Neural cell (in vitro differentiated cells): ENCODE measurements around the gene DPP10. TPM values are rescaled to one million over a fixed set of nuclear protein-coding genes. Genes with fewer than 3 reads are reported as not detected.

Experiments used
- H2AFZ ChIP-seq: fragments of 200-600, 300-800 bp; sonication (generic), shearing (Covaris generic); 2 replicates; pipeline ENCODE4 v1.6.0; 2014; ENCODE audit warnings: low read depth, mild to moderate bottlenecking, antibody characterized with exemption, low read length, moderate library complexity
- H3F3A ChIP-seq: fragments of 200-600 bp; shearing (Covaris generic); 2 replicates; pipeline ENCODE4 v1.6.1; 2016; ENCODE audit warnings: mild to moderate bottlenecking, moderate library complexity, mixed read lengths, antibody characterized with exemption, low read length; ENCODE audit not compliant: insufficient read depth, poor library complexity, severe bottlenecking
- H3K27ac ChIP-seq: fragments of 200-600, 300-800 bp; sonication (generic), shearing (Covaris generic); 2 replicates; pipeline ENCODE4 v1.5.1; 2014; ENCODE audit warnings: mild to moderate bottlenecking, low read length, moderate library complexity
- H3K27me3 ChIP-seq: fragments of 300-800, 200-600 bp; sonication (generic), shearing (Covaris generic); 2 replicates; pipeline ENCODE4 v1.6.0; 2014; ENCODE audit warnings: mild to moderate bottlenecking, low read depth, low read length, moderate library complexity; ENCODE audit not compliant: insufficient read depth
- H3K36me3 ChIP-seq: fragments of 300-800, 200-600 bp; sonication (generic), shearing (Covaris generic); 2 replicates; pipeline ENCODE4 v1.5.1; 2014; ENCODE audit warnings: mild to moderate bottlenecking, antibody characterized with exemption, low read length, moderate library complexity; ENCODE audit not compliant: insufficient read depth
- H3K4me2 ChIP-seq: fragments of 300-800, 200-600 bp; sonication (generic), shearing (Covaris generic); 2 replicates; pipeline ENCODE4 v1.6.0; 2014; ENCODE audit warnings: mild to moderate bottlenecking, low read length
- H3K4me3 ChIP-seq: fragments of 300-800, 200-600 bp; sonication (generic), shearing (Covaris generic); 2 replicates; pipeline ENCODE4 v1.5.1; 2014; ENCODE audit warnings: mild to moderate bottlenecking, low read length, moderate library complexity
- H3K79me2 ChIP-seq: fragments of 200-600 bp; shearing (Covaris generic); replicated peaks from 2 replicates; pipeline ENCODE4 v1.6.0; 2014; ENCODE audit warnings: mild to moderate bottlenecking, low read length, moderate library complexity; ENCODE audit not compliant: insufficient read depth
- H3K9ac ChIP-seq: fragments of 300-800, 200-600 bp; sonication (generic), shearing (Covaris generic); 2 replicates; pipeline ENCODE4 v1.6.1; 2016; ENCODE audit warnings: mild to moderate bottlenecking, low read length, mixed read lengths
- H3K9me2 ChIP-seq: fragments of 200-600 bp; shearing (Covaris generic); 2 replicates; pipeline ENCODE4 v1.6.1; 2016; ENCODE audit warnings: mild to moderate bottlenecking, low read length, mixed read lengths; ENCODE audit not compliant: insufficient read depth
- H3K9me3 ChIP-seq: fragments of 200-600, 300-800 bp; sonication (generic), shearing (Covaris generic); 2 replicates; pipeline ENCODE4 v1.6.1; 2016; ENCODE audit warnings: mild to moderate bottlenecking, mixed run types, low read length, moderate library complexity, mixed read lengths
- H4K20me1 ChIP-seq: fragments of 200-600 bp; shearing (Covaris generic); 2 replicates; pipeline ENCODE4 v1.6.1; 2016; ENCODE audit warnings: mild to moderate bottlenecking, mixed run types; ENCODE audit not compliant: insufficient read depth
- EP300 ChIP-seq: fragments of 450-650 bp; conservative IDR thresholded peaks from 2 replicates; pipeline ENCODE4 v1.6.1; 2014; ENCODE audit warnings: antibody characterized with exemption, mild to moderate bottlenecking, moderate library complexity; ENCODE audit not compliant: poor library complexity, severe bottlenecking
- EZH2 ChIP-seq: fragments of 200-600, 300-800 bp; shearing (Covaris generic), sonication (generic); IDR thresholded peaks from 2 replicates; pipeline ENCODE4 v1.6.1; 2014; ENCODE audit warnings: antibody characterized with exemption, low read length, borderline replicate concordance, mild to moderate bottlenecking; ENCODE audit not compliant: insufficient read depth, poor library complexity, severe bottlenecking
- MXI1 ChIP-seq: fragments of 450-650 bp; conservative IDR thresholded peaks from 2 replicates; pipeline ENCODE4 v1.6.1; 2014; ENCODE audit warnings: antibody characterized with exemption, mild to moderate bottlenecking; ENCODE audit not compliant: poor library complexity, severe bottlenecking
- POLR2AphosphoS5 ChIP-seq: IDR thresholded peaks from 2 replicates; pipeline ENCODE4 v1.6.1; 2012
- RAD21 ChIP-seq: fragments of 450-650 bp; conservative IDR thresholded peaks from 2 replicates; pipeline ENCODE4 v1.6.1; 2014; ENCODE audit warnings: antibody characterized with exemption, mild to moderate bottlenecking, moderate library complexity
- SMC3 ChIP-seq: fragments of 450-650 bp; conservative IDR thresholded peaks from 2 replicates; pipeline ENCODE4 v1.6.1; 2014; ENCODE audit warnings: antibody characterized with exemption, mild to moderate bottlenecking, moderate library complexity; ENCODE audit not compliant: poor library complexity
- TAF1 ChIP-seq: IDR thresholded peaks from 2 replicates; pipeline ENCODE4 v1.6.1; 2012; ENCODE audit warnings: low read depth
- polyA plus RNA-seq: library from polyadenylated mRNA; depleted of rRNA; stranded (reverse); fragments of >200 nt; gene quantifications from 2 replicates; pipeline ENCODE4 v1.2.3, GENCODE V29; 2014
- TF ChIP-seq, protein P1 (sequence below): IDR thresholded peaks from 2 replicates; pipeline ENCODE4 v1.6.1; 2012; ENCODE audit warnings: borderline replicate concordance
- TF ChIP-seq, protein P2 (sequence below): fragments of 450-650 bp; IDR thresholded peaks from 2 replicates; pipeline ENCODE4 v1.5.1; 2014; ENCODE audit warnings: antibody characterized with exemption, mild to moderate bottlenecking, moderate library complexity; ENCODE audit not compliant: poor library complexity, severe bottlenecking

Gene DPP10
- polyA plus RNA-seq, 1 donor from 2014 or later, result 13.9 TPM

DNA sequence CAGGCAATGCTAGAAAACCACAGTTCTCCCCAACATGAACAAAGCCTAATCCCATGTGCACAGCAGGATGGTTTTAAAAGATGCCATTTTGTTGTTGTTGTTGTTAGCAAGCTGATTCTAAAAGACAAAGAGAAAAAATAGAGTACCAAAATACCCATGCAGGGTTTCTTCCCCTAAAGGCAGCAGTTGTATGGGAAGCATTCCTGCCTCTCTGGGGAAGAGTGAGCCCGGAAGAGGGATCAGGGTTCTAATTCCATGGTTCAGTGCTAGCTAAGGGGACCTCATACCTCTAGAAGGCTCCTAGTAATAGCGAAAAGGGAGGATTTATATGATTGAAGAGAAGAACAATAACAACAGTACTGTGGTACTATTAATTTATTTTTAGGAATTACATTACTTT is 327.6 kb downstream of the DPP10 start:
- TF ChIP-seq, protein P1, sequence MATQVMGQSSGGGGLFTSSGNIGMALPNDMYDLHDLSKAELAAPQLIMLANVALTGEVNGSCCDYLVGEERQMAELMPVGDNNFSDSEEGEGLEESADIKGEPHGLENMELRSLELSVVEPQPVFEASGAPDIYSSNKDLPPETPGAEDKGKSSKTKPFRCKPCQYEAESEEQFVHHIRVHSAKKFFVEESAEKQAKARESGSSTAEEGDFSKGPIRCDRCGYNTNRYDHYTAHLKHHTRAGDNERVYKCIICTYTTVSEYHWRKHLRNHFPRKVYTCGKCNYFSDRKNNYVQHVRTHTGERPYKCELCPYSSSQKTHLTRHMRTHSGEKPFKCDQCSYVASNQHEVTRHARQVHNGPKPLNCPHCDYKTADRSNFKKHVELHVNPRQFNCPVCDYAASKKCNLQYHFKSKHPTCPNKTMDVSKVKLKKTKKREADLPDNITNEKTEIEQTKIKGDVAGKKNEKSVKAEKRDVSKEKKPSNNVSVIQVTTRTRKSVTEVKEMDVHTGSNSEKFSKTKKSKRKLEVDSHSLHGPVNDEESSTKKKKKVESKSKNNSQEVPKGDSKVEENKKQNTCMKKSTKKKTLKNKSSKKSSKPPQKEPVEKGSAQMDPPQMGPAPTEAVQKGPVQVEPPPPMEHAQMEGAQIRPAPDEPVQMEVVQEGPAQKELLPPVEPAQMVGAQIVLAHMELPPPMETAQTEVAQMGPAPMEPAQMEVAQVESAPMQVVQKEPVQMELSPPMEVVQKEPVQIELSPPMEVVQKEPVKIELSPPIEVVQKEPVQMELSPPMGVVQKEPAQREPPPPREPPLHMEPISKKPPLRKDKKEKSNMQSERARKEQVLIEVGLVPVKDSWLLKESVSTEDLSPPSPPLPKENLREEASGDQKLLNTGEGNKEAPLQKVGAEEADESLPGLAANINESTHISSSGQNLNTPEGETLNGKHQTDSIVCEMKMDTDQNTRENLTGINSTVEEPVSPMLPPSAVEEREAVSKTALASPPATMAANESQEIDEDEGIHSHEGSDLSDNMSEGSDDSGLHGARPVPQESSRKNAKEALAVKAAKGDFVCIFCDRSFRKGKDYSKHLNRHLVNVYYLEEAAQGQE, result no peak
- TF ChIP-seq MXI1 (no peak), RAD21 (no peak), EP300 (no peak), POLR2AphosphoS5 (no peak)
- no peaks in the 10 kb centered on the region for H3F3A ChIP-seq
- H3K36me3 ChIP-seq, result no peaks in the 10 kb centered on the region
- H3K9me3 ChIP-seq, result no peaks in the 10 kb centered on the region
- H3K79me2 ChIP-seq, result no peaks in the 10 kb centered on the region
- H3K27me3 ChIP-seq, result no peaks in the 10 kb centered on the region
- H2AFZ ChIP-seq, result no peak overlapping the region
- no peak overlapping the region for H3K4me2 ChIP-seq
- no peak overlapping the region for H3K9ac ChIP-seq
- H3K9me2 ChIP-seq, result no peaks in the 10 kb centered on the region
- no peak overlapping the region for H3K4me3 ChIP-seq
- H3K27ac ChIP-seq, result no peak overlapping the region
- H4K20me1 ChIP-seq, result no peaks in the 10 kb centered on the region

DNA sequence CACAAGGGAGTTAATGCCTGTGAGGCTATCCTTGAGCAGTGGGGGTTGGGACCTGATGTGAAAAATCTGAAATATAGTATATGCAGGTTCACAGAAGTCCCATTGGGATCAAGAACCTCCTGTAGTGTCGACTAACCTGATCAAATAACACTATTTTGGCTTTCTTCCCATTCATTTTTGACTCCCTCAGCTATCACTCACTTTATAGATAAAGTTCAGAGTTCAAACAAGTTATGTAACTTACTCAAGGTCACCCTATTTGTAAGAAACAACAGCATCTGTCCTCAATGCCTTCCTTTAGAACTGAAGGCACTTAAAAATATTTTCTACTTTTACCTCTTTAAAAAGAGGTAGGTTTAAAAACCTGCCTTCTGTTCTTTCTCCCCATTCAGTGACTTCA is 341.6 kb downstream of the DPP10 start:
- Histone ChIP-seq H3K79me2 (no peaks in the 10 kb centered on the region), H3K27ac (no peak overlapping the region), H3K4me3 (no peak overlapping the region), H3K4me2 (no peak overlapping the region), H3K9me2 (no peaks in the 10 kb centered on the region), H3K27me3 (no peaks in the 10 kb centered on the region), H3K9ac (no peak overlapping the region), H3K36me3 (no peaks in the 10 kb centered on the region), H2AFZ (no peak overlapping the region), H3K9me3 (no peaks in the 10 kb centered on the region), H3F3A (no peaks in the 10 kb centered on the region), H4K20me1 (no peaks in the 10 kb centered on the region)
- TF ChIP-seq SMC3 (no peak), EZH2 (no peak), TAF1 (no peak), MXI1 (no peak), EP300 (no peak), RAD21 (no peak)
- TF ChIP-seq, protein P1, result no peak
- TF ChIP-seq, protein P2, sequence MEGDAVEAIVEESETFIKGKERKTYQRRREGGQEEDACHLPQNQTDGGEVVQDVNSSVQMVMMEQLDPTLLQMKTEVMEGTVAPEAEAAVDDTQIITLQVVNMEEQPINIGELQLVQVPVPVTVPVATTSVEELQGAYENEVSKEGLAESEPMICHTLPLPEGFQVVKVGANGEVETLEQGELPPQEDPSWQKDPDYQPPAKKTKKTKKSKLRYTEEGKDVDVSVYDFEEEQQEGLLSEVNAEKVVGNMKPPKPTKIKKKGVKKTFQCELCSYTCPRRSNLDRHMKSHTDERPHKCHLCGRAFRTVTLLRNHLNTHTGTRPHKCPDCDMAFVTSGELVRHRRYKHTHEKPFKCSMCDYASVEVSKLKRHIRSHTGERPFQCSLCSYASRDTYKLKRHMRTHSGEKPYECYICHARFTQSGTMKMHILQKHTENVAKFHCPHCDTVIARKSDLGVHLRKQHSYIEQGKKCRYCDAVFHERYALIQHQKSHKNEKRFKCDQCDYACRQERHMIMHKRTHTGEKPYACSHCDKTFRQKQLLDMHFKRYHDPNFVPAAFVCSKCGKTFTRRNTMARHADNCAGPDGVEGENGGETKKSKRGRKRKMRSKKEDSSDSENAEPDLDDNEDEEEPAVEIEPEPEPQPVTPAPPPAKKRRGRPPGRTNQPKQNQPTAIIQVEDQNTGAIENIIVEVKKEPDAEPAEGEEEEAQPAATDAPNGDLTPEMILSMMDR, result no peak
